ENCODE measurements around the gene DVL1. TPM values are rescaled to one million over a fixed set of nuclear protein-coding genes. Genes with fewer than 3 reads are reported as not detected.

Gene DVL1
- total RNA-seq, 2 donors from 2014 or later, result 49.9 to 71.3 TPM

DNA sequence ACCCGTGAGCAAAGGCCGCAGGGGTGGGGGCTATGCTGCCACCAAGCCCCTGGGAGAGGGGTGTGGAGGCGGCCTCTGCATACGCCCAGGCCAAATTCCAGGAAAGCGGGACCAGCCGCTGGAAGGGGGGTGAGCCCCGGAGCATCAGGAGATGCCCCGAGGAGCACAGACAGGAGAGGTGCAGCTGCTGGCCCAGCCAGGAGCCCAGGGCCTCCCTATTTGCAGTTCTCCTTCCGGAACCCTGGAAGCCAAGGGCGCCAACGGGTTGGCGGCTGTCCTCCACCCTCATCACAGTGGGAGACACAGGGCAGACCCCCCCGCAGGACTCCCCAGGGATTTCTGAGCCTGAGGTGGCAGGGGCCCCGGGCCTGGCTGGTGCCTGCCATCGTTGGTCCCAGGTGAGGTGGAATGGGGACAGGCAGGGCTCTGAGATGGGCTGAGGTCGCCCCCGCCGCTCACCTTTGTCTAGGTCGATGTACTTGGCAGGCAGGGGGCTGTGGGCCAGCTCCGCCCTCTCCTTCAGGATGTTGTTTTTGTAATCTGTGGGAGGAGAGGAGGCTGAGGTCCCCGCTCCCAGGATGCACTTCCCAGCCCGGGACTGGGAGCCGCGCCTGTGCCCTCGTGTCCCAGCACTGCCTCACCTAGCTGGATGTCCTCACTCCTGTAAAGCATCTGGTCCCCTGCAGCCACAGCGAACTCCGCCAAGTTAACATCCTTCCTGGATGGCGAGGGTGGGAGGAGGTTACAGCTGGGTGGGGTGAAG, 4.4 kb upstream of the DVL1 start:
- H3K9me3 ChIP-seq, result no peaks in the 10 kb centered on the region
- intact Hi-C loops (cut with DNase I), result no loop called here
- no peak for DNase-seq
- no peak overlapping the region for H3K9ac ChIP-seq (ENCODE audit: low read depth in 2 of 2, low read length in 2 of 2)
- no peak overlapping the region for H3K4me3 ChIP-seq
- H3K36me3 ChIP-seq, result no peaks in the 10 kb centered on the region
- no peaks in the 10 kb centered on the region for H3K4me1 ChIP-seq
- H3K27ac ChIP-seq, result no peak overlapping the region
- TF ChIP-seq, protein P1, sequence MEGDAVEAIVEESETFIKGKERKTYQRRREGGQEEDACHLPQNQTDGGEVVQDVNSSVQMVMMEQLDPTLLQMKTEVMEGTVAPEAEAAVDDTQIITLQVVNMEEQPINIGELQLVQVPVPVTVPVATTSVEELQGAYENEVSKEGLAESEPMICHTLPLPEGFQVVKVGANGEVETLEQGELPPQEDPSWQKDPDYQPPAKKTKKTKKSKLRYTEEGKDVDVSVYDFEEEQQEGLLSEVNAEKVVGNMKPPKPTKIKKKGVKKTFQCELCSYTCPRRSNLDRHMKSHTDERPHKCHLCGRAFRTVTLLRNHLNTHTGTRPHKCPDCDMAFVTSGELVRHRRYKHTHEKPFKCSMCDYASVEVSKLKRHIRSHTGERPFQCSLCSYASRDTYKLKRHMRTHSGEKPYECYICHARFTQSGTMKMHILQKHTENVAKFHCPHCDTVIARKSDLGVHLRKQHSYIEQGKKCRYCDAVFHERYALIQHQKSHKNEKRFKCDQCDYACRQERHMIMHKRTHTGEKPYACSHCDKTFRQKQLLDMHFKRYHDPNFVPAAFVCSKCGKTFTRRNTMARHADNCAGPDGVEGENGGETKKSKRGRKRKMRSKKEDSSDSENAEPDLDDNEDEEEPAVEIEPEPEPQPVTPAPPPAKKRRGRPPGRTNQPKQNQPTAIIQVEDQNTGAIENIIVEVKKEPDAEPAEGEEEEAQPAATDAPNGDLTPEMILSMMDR (IDR thresholded peaks at IDR 0.05), result no peak
- peaks cover 25% of the 10 kb centered on the region for H3K27me3 ChIP-seq

DNA sequence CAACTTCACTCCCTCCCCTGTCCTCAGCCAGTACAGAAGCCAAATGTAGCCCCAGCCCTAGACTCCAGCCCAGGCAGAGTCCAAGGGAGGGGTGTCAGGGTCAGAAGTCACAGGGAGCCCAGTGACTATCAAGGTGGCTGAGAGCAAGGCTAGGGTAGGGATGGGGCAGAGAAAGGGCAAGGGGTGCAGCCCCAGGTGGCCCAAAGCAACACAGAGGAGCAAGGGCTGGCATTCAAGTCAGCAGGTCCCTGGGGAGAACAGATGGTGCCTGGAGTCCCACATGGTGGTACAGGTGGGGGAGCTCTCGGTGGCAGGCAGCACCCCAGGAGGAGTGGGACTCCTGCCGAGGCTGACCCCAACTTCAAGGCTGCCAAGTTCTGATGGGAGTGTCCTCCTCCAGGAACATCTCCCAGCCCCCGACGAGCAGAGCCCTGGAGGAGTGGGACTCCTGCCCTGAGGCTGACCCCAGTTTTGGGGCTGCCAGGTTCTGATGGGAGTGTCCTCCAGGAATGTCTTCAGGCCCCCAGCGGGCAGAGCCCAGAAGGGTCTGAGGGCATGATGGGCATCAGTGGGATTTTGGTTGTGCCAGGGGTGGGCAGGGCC, 3.7 kb upstream of the DVL1 start:
- Histone ChIP-seq H3K9me3 (no peaks in the 10 kb centered on the region), H3K27ac (no peak overlapping the region), H3K27me3 (peaks cover 25% of the 10 kb centered on the region), H3K36me3 (no peaks in the 10 kb centered on the region), H3K9ac (ENCODE audit: low read depth in 2 of 2, low read length in 2 of 2) (no peak overlapping the region), H3K4me1 (peaks cover under 1% of the 10 kb centered on the region), H3K4me3 (no peak overlapping the region)
- TF ChIP-seq, protein P1 (IDR thresholded peaks at IDR 0.05), result no peak
- DNase-seq, result no peak
- intact Hi-C loops (cut with DNase I), result no loop called here

GRCh38 chr1:1351511-1352427, 2.6 kb upstream of the DVL1 start:
- Histone ChIP-seq H3K27me3 (peaks cover 25% of the 10 kb centered on the region), H3K4me1 (peaks cover 8% of the 10 kb centered on the region), H3K27ac (no peak overlapping the region), H3K9me3 (no peaks in the 10 kb centered on the region), H3K9ac (ENCODE audit: low read depth in 2 of 2, low read length in 2 of 2) (peak overlapping the region in 1 of 2 donors; percentile 43), H3K36me3 (no peaks in the 10 kb centered on the region), H3K4me3 (no peak overlapping the region)
- intact Hi-C loops (cut with DNase I), result no loop called here
- TF ChIP-seq, protein P1 (IDR thresholded peaks at IDR 0.05), result no peak
- DNase-seq, result no peak

GRCh38 chr1:1348420-1349255, 580 bp downstream of the DVL1 start:
- Histone ChIP-seq H3K9ac (ENCODE audit: low read depth in 2 of 2, low read length in 2 of 2) (peak overlapping the region; percentile 92 to 94), H3K9me3 (no peaks in the 10 kb centered on the region), H3K27ac (peak overlapping the region; percentile 79), H3K4me3 (peak overlapping the region; percentile 41), H3K36me3 (no peaks in the 10 kb centered on the region), H3K27me3 (peaks cover 6% of the 10 kb centered on the region), H3K4me1 (peaks cover 17% of the 10 kb centered on the region)
- TF ChIP-seq, protein P1 (IDR thresholded peaks at IDR 0.05), result no peak
- no peak for DNase-seq
- intact Hi-C loops (cut with DNase I), result no loop called here

Measured in colonic mucosa (tissue), 4 donors.